Stimulated activated CD4-positive, alpha-beta T cell treated with anti-CD3 and anti-CD28 coated beads, TNF-alpha, amount 100 ng/mL, for 48 hours (primary cell): ENCODE results near the gene TTC23.

Experiments
- DNase-seq, 3 donors: peaks; one replicate each; pipeline ENCODE4 v3.0.0-alpha.2; 2020; ENCODE audit warnings: low read depth in 3 of 3

The TTC23 gene

GRCh38 chr15:99165020-99165790 is 84.2 kb downstream of the TTC23 start:
- no peak for DNase-seq

GRCh38 chr15:99164119-99164518 is 85.3 kb downstream of the TTC23 start:
- no peak for DNase-seq

DNA sequence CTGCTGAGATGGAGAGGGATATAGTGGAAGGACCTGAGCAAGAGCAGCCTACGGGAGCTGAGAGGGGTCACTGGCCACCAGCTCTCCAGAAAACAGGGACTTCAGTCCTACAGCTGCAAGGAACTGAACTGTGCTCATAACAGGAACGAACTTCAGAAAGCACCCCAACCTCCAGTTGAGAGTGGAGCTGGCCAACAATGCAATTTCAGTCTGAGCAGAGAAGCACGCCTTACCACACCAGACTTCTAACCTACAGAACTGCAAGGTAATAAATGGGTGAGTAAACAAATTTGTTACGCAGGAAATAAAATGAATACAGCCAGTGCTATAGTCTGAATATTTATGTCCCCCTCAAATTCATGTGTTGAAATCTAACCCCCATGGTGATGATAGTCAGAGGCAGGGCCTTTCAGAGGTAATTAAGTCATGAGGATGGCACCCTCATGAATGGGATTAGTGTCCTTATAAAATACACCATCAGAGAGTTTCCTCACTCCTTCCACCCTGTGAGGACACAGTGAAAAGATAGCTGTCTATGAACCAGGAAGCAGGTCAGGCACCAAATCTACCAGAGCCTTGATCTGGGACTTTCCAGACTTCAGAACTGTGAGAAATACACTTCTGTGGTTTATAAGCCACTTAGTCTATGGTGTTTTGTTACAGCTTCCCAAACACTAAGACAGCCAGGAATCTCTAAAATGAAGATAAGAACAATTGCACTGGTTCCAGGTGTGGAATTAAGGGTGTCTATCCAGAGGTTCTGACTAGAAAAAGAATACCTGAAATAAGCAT is 85.9 kb downstream of the TTC23 start:
- DNase-seq: no peak

GRCh38 chr15:99158626-99159412 is 90.6 kb downstream of the TTC23 start:
- DNase-seq: no peak

- no peak for DNase-seq
Observed at GRCh38 chr15:99157456-99157855, 91.9 kb downstream of the TTC23 start.

GRCh38 chr15:99155961-99156443 is 93.4 kb downstream of the TTC23 start:
- DNase-seq: no peak

DNA sequence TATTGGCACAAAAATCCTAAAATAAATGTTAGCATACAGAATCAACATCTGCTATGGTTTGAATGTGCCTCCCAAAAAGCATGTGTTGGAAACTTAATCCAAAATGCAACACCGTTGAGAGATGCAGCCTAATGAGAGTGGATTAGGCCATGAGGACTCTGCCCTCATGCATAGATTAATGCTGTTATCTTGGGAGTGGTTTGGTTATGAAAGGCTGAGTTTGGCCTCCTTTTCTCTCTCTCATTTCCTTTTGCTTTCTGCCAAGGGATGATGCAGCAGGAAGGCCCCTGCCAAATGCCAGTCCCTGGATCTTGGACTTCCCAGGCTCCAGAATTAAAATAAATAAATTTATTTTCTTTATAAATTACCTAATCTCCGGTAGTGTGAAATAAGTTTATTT is 95.1 kb downstream of the TTC23 start:
- no peak for DNase-seq

DNA sequence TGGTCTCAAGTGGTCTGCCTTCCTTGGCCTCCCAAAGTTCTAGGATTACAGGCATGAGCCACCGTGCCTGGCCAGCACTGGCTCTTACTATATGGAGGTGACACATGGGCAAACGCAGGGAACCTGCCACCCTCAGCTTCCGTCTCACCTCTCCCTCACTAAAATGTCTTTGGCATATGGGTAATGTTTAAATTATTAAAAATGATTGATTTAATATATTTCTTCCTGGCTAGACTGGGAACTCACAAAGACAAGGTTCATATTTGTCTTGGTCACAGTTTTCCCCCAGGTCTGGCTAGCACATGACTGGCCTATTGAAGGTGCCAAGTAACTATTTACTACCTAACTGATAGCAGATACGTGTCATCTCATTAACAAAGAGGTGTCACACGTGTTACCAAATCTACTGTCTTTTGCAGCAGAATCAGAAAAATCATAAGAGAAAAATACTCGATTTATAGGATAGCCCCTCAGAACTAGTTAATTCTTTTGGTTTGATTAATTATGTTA is 96.3 kb downstream of the TTC23 start:
- no peak for DNase-seq

DNA sequence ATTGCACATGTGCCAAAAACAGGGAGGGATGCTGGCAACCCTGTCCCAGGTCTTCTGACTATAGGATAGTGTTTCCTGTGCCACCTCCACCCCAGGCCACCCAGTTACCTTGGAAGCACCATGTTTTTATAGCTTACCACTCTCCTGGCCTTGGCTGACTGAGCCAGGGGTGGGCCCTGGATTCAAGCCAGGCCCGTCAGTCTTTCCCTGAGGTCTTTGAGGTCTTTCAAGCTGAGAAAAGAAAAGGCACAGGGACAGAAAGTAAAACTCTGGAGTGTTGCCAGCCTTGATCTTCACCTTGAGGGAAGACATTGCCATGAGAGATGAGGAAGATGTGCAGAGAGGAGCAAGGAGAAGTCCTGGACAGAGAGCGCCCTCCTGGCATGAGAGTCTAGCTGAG is 98.2 kb downstream of the TTC23 start:
- no peak for DNase-seq

- no peak for DNase-seq
Observed at GRCh38 chr15:99149366-99149765, 100.0 kb downstream of the TTC23 start.

DNA sequence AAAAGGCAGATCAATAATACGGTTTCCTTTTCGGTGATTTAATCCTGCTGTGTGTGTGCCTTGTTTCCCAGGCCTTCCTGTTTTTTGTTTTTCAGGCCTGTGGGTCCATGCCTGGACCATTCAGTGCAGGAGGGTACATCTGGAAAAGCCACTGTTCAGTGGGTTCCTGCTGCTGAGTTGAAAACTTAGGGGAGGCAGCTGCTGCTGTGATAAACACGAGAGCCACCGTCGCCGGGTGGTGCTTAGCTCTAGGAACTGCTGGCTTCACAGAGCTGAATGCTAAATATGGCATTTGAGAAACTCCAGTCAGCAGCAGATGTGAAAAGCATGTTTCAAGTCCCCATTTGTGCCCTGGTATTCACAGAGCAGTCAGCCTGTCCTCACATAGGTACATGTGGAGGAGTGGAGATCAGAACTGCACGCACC is 100.5 kb downstream of the TTC23 start:
- no peak for DNase-seq

DNA sequence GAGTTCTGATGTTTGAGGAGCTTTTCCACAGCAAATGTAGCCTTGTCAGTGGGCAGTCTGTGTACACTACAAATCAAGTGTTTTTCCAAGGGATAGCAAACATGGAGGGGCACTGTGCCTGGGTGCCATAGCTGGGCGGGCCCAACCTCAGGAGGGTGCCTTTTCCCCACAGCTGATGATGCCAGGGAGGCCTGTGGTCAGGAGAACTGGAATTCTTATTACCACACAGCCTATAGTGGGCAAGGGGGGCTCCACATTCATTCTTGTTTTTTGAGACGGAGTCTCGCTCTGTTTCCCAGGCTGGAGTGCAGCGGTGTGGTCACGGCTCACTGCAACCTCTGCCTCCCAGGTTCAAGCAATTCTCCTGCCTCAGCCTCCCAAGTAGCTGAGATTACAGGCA is 102.7 kb downstream of the TTC23 start:
- DNase-seq: no peak

DNA sequence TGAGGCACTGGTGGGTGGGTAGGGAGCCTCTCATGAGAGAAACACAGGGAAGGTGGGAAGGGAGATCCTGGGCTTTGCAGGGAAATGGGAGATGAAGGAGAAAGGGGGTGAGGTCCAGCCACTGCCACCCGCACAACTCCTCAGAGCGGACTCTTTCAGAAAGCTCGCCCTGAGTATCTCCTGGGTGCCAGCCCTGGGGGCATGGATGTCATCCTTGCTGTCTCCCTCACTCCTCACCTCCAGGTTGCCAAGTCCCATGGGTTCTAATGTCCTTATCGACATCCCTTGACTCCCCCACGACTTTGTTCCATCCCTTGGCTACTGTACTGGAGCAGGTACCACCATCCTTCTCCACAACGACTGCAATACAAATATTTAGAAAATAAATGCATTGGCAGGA is 103.6 kb downstream of the TTC23 start:
- no peak for DNase-seq

GRCh38 chr15:99145005-99145404 is 104.4 kb downstream of the TTC23 start:
- no peak for DNase-seq

DNA sequence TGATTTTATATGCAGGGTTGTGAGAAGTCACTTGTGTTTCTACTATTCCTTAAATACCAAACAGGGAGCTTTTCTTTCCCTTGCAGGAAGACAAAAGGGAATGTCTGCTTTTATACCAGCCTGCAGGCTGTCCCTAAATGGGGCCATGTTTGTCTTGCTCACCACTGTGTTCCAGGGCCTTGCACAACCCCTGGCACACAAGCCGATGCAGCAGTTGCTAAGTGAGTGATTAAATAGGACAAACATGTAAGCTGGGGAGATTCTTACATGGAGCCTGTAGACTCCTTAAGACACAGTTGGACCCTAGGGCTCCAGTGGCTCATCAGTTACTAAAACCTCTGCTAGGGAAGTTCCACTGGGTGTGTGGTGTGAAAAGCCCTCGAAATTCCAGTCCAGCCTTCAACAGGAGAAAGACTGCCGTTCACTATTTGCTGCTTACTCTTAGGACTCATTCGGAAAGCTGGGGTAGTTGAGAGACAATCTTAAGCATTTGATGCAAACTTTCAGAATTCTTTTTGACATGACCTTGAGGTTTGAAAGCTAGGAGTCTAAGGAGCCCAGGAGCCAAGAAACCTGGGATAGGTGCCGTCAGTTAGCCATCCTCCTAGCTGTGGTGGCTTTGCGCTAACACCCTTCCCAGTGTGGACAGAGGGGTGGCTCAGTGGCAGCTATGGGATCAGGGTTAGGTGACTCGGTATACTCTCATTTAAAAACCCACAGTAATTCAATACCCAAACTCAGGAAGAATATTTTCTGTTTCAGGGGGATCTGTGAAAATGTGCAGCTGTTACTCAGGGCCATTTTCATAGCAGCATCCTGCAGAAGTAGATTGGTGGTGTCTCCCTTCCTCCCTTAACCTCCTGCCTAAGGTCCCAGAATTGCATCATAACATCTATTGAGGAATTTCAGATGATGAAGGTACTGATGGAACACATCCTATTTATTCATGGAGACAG is 105.4 kb downstream of the TTC23 start:
- DNase-seq: no peak

DNA sequence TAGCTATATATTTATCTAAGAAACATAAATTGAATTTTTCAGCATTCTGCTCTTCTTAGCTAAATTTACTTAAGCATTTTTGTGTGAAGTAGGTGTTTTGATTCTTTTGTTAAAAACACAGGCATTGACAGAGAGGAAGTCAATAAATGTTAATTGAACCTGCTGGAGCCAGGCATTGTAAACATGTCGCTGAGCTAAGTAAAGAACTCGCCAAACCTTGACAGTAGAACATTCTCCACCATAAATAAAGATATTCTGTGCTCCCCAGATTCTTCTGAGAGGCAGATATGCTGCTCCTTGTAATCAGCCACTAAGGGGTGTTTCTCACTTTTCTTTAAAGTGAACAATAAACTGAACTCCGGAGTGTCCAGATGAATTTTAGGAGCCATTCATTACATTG is 106.1 kb downstream of the TTC23 start:
- no peak for DNase-seq

- no peak for DNase-seq
Observed at GRCh38 chr15:99142562-99142961, 106.8 kb downstream of the TTC23 start.

DNA sequence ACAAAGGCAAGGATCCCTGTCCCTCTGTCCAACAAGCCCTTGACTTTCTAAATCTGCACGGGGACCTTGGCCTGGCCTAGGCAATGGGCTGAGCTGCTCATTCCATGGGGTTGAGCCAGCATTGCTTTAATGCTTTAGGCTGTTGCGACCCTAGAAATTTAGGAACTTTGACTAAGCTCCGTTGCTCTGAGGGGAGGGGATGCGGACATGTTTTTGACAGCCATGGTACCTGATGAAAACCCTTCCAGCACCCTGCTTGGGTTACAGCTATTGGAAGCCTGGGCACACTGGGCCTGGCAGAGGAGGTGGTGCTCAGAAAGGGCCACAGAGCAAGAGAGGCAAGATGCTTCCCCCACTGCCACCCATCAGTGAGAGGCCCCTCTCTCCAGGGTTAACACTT is 107.4 kb downstream of the TTC23 start:
- DNase-seq: no peak

DNA sequence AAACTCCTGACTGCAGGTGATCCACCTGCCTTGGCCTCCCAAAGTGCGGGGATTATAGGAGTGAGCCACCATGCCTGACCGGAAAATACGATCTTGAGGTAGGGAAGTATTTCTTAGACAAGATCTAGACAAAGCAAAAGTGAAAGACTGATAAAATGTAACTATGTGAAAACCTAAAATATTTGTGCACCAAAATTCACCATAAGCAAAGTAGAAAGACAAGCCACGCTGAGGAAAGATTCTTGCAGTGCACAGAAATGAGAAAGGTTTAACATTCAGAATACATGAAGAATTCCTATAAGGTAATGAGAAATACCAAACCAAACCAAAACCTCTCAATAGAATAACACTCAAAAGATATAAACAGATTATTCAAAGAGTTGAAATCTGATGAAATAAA is 108.8 kb downstream of the TTC23 start:
- DNase-seq: no peak

DNA sequence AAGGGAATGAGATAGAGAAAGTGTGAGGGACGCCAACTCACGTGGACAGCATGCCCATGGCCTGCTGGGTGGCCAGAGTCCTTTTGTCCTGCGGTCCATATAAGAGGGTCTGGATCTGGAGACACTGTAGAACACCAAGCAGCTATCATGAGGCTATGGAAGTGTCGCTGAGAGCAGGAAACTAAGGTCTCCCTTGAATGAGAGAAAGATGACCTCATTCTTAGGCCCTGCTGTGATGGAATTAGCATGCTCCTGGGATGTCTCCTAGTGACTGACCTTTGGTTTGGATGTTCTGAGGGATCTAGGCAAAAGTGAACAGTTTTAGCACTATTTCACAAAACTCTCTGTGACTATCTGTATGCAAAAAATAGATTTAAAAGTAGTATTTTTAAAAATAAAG is 110.1 kb downstream of the TTC23 start:
- no peak for DNase-seq

- DNase-seq: no peak
Observed at GRCh38 chr15:99138491-99138982, 110.8 kb downstream of the TTC23 start.
